ENCODE results near the gene CACNA2D3.

- TF ChIP-seq CTCF (conservative IDR thresholded peaks at IDR 0.05; ENCODE audit: low read length): no peak
- no peak for TF ChIP-seq EZH2phosphoT487 (IDR thresholded peaks at IDR 0.05; ENCODE audit: borderline replicate concordance, low read depth, low read length)
Observed at GRCh38 chr3:54353946-54354345, 231.6 kb downstream of the CACNA2D3 start.
